GM19463 (cell line): Measurements from ENCODE around the gene EEF1AKMT3.
A peak's percentile ranks its signal among the peaks of the same experiment; 100 is the strongest.

ENCODE experiments used
- ATAC-seq: cut with Tn5 transposase; IDR thresholded peaks from one replicate; pipeline ENCODE4 v1.9.1; 2021; ENCODE audit warnings: mild to moderate bottlenecking, moderate library complexity; ENCODE audit not compliant: unreplicated experiment

Gene EEF1AKMT3

GRCh38 chr12:57772429-57773322, at the start of gene EEF1AKMT3:
TSS of gene EEF1AKMT3 (plus strand) at chr12:57772614. CDS start at chr12:57772725, 111 bp downstream.
- peak; percentile 25 for ATAC-seq

GRCh38 chr12:57722716-57723629, 49.4 kb upstream of the EEF1AKMT3 start:
- ATAC-seq, result no peak

- ATAC-seq, result no peak
These were observed 48.8 kb upstream of the EEF1AKMT3 start for GRCh38 chr12:57723630-57723962.

- ATAC-seq, result no peak
These were observed 48.1 kb upstream of the EEF1AKMT3 start for GRCh38 chr12:57724003-57724935.

- no peak for ATAC-seq
These were observed 47.3 kb upstream of the EEF1AKMT3 start for GRCh38 chr12:57724936-57725740.

DNA sequence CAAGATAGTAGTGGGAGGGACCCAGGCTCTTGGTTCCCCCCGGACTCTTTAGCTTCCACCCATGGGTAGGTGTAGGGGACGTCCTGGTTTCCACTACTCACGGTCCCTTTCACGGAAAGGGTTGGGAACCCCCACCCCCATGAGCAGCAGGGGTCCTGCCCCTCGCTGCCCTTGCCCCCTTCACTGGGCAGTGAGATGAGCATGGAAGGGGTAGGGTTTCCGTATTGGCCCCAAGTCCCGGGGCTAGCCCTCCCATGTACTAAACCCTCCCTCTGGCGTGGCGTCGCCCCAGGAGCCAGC, 46.6 kb upstream of the EEF1AKMT3 start:
- ATAC-seq, result no peak

GRCh38 chr12:57726151-57726883, 46.1 kb upstream of the EEF1AKMT3 start:
- no peak for ATAC-seq

GRCh38 chr12:57726884-57727757, 45.3 kb upstream of the EEF1AKMT3 start:
- no peak for ATAC-seq

DNA sequence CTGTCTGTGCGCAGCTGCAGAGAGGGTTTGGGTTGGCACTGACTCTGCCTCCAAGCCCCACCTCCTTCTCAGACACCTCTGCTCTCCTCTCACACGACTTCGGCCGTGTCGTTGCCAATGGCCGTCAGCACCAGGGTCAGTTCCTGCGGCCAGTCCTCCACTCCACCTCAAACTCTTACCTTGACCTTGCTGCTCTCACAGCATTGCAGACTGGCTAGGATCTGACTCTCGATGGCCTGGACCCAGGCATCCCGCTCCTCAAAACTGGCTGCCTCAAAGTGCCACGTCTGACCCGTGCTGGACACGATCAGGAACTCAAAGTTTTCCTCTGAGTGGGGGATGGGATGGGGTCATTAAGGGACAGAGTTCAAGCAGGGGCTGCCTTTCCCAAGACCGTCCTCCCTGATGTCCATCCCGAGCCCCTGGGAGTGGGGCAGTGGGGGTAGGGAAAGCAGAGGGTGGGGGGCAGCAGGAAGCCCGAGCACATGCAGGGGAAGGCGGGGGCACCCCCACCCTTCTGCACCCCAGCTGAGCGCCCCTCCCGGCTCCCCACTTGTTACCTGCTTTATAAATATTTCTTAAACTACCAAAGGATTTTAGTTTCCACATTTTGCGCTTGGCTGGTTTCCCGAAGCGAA, 44.5 kb upstream of the EEF1AKMT3 start:
- ATAC-seq, result no peak

- no peak for ATAC-seq
These were observed 43.0 kb upstream of the EEF1AKMT3 start for GRCh38 chr12:57729321-57729844.

GRCh38 chr12:57730336-57731067, 41.9 kb upstream of the EEF1AKMT3 start:
- no peak for ATAC-seq

GRCh38 chr12:57731411-57732080, 40.9 kb upstream of the EEF1AKMT3 start:
- ATAC-seq, result no peak

- ATAC-seq, result no peak
These were observed 40.1 kb upstream of the EEF1AKMT3 start for GRCh38 chr12:57732270-57732669.

DNA sequence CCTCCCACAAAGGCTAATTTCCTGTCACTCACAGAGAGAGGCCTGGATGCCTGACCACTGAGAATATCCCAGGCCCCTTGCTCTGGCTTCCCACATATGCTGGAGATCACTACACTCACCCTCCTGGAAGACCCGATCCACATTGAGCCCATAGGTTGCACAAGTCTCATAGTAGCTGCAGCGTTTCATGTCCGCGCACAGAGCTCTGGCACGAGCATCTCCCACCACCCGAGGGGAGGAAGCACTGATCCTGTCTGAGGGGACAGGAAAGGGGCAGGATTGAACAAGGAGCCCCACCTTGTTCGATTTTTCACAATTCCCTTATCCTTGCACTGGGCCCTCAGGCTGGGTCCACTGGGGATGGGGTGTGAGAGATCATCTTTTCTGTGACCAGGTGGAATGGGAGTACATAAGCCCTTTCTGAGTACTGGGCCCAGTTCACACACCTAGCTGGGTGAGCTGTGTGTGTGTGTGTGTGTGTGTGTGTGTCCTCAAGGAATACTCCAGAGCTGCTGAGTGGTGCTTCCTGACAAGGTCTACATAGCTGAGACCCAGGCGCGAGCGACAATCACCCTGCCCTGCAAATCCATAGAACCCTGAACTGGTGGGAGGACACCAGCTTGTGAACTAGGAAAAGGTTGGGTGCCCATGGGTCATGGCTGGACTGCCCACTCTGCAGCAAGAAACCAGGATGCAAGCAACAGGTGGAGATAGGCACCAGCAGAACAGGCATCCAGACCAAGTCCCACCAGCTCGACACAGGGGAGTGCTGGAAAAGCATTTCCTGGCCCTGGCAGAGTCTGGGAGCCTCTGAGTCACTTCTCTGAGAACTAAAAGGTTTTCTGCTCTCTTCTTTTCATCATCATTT, 39.5 kb upstream of the EEF1AKMT3 start:
- ATAC-seq, result no peak

DNA sequence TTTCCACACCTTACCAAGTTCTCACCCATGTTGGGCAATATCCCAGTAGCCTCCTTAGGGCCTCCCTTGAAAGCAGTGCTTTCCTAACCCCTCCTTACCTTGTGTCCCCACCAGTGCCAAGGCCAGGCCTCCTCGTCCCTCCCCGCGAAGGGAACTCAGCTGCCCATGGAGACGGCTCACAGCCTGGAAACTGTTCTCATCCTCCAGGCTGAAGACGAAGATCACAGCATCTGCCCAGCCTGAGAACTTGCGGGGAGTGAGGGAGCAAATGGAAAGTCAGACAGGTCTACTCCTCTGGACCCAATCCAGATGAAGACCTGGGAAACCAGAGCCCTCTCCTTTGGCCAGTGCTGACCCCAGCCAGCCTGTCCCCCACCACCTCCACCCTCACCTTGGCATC, 38.5 kb upstream of the EEF1AKMT3 start:
- no peak for ATAC-seq

DNA sequence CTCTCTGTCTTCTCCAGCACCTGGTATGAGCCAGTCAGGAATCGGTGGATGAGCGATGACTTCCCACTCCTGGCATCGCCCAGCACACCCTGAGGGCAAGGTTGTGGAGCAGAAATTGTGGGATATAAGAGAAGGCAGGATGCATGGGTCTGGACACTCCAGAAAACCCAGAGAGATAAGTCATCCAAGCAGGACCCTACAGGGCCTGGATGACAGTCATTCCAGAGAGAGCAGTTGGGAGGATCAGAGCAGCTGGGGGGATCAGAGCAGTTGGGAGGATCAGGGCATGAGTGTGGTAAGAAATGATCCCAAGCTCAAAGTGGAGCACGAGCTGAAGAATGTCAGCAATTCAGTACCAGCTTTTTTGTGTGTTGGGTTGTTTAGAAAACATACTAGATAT, 37.8 kb upstream of the EEF1AKMT3 start:
- ATAC-seq, result no peak
